ENCODE results near the gene MTCL1. TPM values are rescaled to one million over a fixed set of nuclear protein-coding genes. Genes with fewer than 3 reads are reported as not detected.
A peak's percentile ranks its signal among the peaks of the same experiment; 100 is the strongest.

The MTCL1 gene
- total and polyA plus RNA-seq, 5 experiments from 2014 or later: 0.13 to 0.41 TPM; not detected in 3

- peaks cover 0 to 3% (median 0%) of the 10 kb centered on the region in 3 donors for H3K36me3 Mint-ChIP-seq
- DNase-seq (peak in 4 of 10 donors; percentile 10 to 34 (median 25)), ATAC-seq (no peak)
- POLR2A ChIA-PET: no interaction called here
- peaks cover 0 to 4% (median 0%) of the 10 kb centered on the region in 9 donors for H3K9me3 Mint-ChIP-seq
- H3K27me3 Mint-ChIP-seq: peaks cover 26 to 57% (median 42%) of the 10 kb centered on the region in 5 donors
- peak overlapping the region in 9 of 10 donors; percentile 22 to 91 (median 71) for H3K27ac Mint-ChIP-seq
- H3K4me3 Mint-ChIP-seq: peak overlapping the region; percentile 83 to 97 (median 94)
- peaks cover 12 to 27% (median 21%) of the 10 kb centered on the region in 4 donors for H3K4me1 Mint-ChIP-seq
Measured at GRCh38 chr18:8706791-8707555, 1.6 kb downstream of the MTCL1 start.

GRCh38 chr18:8707556-8708300 is 2.4 kb downstream of the MTCL1 start:
- peak overlapping the region in 9 of 10 donors; percentile 40 to 97 (median 94) for H3K4me3 Mint-ChIP-seq
- ATAC-seq (no peak), DNase-seq (no peak)
- POLR2A ChIA-PET: no interaction called here
- no peak overlapping the region for H3K27ac Mint-ChIP-seq
- H3K9me3 Mint-ChIP-seq: peaks cover 0 to 4% (median 0%) of the 10 kb centered on the region in 9 donors
- peaks cover 0 to 3% (median 0%) of the 10 kb centered on the region in 3 donors for H3K36me3 Mint-ChIP-seq
- H3K4me1 Mint-ChIP-seq: peaks cover 12 to 27% (median 21%) of the 10 kb centered on the region in 4 donors
- peaks cover 21 to 50% (median 39%) of the 10 kb centered on the region in 5 donors for H3K27me3 Mint-ChIP-seq

DNA sequence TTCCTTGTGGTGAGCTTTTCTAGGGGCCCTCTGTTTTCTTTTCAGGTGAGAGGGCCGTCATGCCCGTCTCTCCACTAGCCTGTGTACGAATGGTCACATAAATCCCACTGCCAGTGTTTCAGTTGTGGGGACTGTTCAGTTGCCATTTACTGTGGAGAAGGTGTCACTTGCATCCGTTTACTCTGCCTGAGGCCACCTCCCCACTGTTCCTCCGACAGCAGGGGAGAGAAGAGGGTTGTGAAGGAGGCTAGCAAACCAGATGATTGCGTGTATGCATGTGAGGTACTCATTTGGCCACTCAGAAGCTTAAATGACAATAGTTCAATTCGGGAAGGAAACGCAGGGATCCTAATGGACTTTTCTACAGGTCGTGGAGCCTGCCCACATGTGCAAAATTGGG is 3.3 kb downstream of the MTCL1 start:
- Mint-ChIP-seq H3K4me3 (no peak overlapping the region), H3K4me1 (peaks cover 12 to 20% (median 18%) of the 10 kb centered on the region in 4 donors), H3K27ac (no peak overlapping the region), H3K36me3 (peaks cover 0 to 3% (median 0%) of the 10 kb centered on the region in 3 donors), H3K27me3 (peaks cover 18 to 40% (median 32%) of the 10 kb centered on the region in 5 donors), H3K9me3 (peaks cover 0 to 4% (median 0%) of the 10 kb centered on the region in 9 donors)
- no peak for DNase-seq
- ATAC-seq: no peak
- POLR2A ChIA-PET: no interaction called here

- Mint-ChIP-seq H3K9me3 (peaks cover 0 to 4% (median 0%) of the 10 kb centered on the region in 9 donors), H3K36me3 (peaks cover 0 to 3% (median 0%) of the 10 kb centered on the region in 3 donors), H3K4me1 (peaks cover 7 to 13% (median 11%) of the 10 kb centered on the region in 4 donors), H3K27ac (no peak overlapping the region), H3K27me3 (peaks cover 14 to 33% (median 30%) of the 10 kb centered on the region in 5 donors), H3K4me3 (no peak overlapping the region)
- POLR2A ChIA-PET: no interaction called here
- DNase-seq (no peak), ATAC-seq (no peak)
Measured at GRCh38 chr18:8709248-8710059, 4.1 kb downstream of the MTCL1 start.

DNA sequence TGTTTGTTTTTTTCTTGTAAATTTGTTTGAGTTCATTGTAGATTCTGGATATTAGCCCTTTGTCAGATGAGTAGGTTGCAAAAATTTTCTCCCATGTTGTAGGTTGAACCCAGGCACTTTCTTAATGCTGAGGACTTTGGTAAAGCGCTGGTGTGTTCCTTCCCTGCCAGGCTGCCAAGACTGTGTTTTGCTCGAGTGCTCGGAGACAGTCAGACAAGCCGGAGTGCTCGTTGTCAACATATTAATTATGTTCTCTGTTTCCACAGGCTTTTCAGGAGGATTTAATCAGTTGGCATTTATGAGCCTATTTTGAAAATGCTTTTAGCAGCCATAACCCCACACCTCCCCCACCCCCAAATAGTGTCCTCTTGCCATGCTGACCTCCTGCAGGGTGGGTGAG is 6.4 kb downstream of the MTCL1 start:
- DNase-seq (no peak), ATAC-seq (no peak)
- Mint-ChIP-seq H3K27me3 (peaks cover 14 to 37% (median 28%) of the 10 kb centered on the region in 5 donors), H3K4me3 (no peak overlapping the region), H3K27ac (no peak overlapping the region), H3K36me3 (peaks cover 0 to 3% (median 0%) of the 10 kb centered on the region in 3 donors), H3K9me3 (peaks cover 0 to 4% (median 0%) of the 10 kb centered on the region in 9 donors), H3K4me1 (peaks cover 3 to 10% (median 5%) of the 10 kb centered on the region in 4 donors)
- POLR2A ChIA-PET: no interaction called here

GRCh38 chr18:8713691-8714090 is 8.3 kb downstream of the MTCL1 start:
- peaks cover 0 to 4% (median 0%) of the 10 kb centered on the region in 9 donors for H3K9me3 Mint-ChIP-seq
- DNase-seq (no peak), ATAC-seq (no peak)
- peaks cover 7 to 32% (median 16%) of the 10 kb centered on the region in 5 donors for H3K27me3 Mint-ChIP-seq
- no peaks in the 10 kb centered on the region for H3K4me1 Mint-ChIP-seq
- H3K4me3 Mint-ChIP-seq: no peak overlapping the region
- POLR2A ChIA-PET: no interaction called here
- no peak overlapping the region for H3K27ac Mint-ChIP-seq
- H3K36me3 Mint-ChIP-seq: no peaks in the 10 kb centered on the region

DNA sequence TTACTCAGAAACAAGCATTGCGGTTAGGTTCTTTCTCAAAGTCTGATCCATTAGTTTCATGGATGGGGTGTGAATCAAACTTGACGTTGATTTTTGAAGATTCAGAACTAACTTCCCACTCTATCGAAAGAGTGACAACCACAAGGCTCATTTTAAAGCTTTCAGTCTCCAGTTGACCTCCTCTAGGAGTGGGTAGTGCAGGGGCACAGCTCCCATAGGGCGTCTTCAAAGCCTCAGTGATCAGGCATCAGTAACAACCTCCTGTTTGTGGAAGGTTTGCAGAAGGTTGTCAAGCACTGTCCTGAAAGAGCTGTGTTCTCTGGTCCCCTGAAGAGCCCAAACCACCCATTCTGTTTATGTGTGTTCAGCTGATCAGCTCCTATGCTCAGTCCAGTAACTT is 10.2 kb downstream of the MTCL1 start:
- Mint-ChIP-seq H3K9me3 (peaks cover 0 to 4% (median 0%) of the 10 kb centered on the region in 9 donors), H3K27me3 (peaks cover 6 to 25% (median 8%) of the 10 kb centered on the region in 5 donors), H3K4me3 (no peak overlapping the region), H3K4me1 (no peaks in the 10 kb centered on the region), H3K27ac (no peak overlapping the region), H3K36me3 (no peaks in the 10 kb centered on the region)
- POLR2A ChIA-PET: no interaction called here
- ATAC-seq (no peak), DNase-seq (no peak)

- Mint-ChIP-seq H3K9me3 (no peaks in the 10 kb centered on the region), H3K4me1 (no peaks in the 10 kb centered on the region), H3K4me3 (no peak overlapping the region), H3K27me3 (peaks cover 6 to 25% (median 11%) of the 10 kb centered on the region in 5 donors), H3K36me3 (no peaks in the 10 kb centered on the region), H3K27ac (no peak overlapping the region)
- DNase-seq (no peak), ATAC-seq (no peak)
- POLR2A ChIA-PET: no interaction called here
Measured at GRCh38 chr18:8717011-8717770, 11.8 kb downstream of the MTCL1 start.

GRCh38 chr18:8718401-8718913 is 13.1 kb downstream of the MTCL1 start:
- no peaks in the 10 kb centered on the region for H3K4me1 Mint-ChIP-seq
- ATAC-seq (no peak), DNase-seq (no peak)
- H3K9me3 Mint-ChIP-seq: no peaks in the 10 kb centered on the region
- no peak overlapping the region for H3K4me3 Mint-ChIP-seq
- POLR2A ChIA-PET: no interaction called here
- H3K27me3 Mint-ChIP-seq: peaks cover 4 to 25% (median 11%) of the 10 kb centered on the region in 5 donors
- no peaks in the 10 kb centered on the region for H3K36me3 Mint-ChIP-seq
- H3K27ac Mint-ChIP-seq: no peak overlapping the region

- POLR2A ChIA-PET: no interaction called here
- DNase-seq (no peak), ATAC-seq (no peak)
- Mint-ChIP-seq H3K4me3 (no peak overlapping the region), H3K9me3 (no peaks in the 10 kb centered on the region), H3K36me3 (no peaks in the 10 kb centered on the region), H3K27me3 (peaks cover 4 to 25% (median 10%) of the 10 kb centered on the region in 5 donors), H3K4me1 (no peaks in the 10 kb centered on the region), H3K27ac (no peak overlapping the region)
Measured at GRCh38 chr18:8719192-8719591, 13.8 kb downstream of the MTCL1 start.

DNA sequence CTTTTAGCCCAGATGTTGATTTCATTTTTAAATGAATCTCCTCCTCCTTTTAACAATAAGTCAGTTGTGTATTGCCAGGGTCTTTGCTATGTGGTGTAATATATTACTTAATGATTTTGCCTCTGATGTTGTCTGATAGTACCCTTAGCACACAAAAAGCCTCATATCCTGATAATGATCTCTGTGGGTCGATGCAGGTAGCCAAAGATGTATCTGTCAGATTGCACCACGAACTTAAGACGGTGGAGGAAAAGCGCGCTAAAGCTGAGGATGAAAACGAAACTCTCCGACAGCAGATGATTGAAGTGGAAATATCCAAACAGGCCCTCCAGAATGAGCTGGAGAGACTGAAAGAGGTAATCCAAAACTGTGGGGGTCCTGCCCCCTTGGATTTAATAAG is 14.8 kb downstream of the MTCL1 start:
- POLR2A ChIA-PET: no interaction called here
- Mint-ChIP-seq H3K9me3 (no peaks in the 10 kb centered on the region), H3K27me3 (peaks cover 4 to 25% (median 7%) of the 10 kb centered on the region in 5 donors), H3K4me1 (no peaks in the 10 kb centered on the region), H3K36me3 (no peaks in the 10 kb centered on the region), H3K4me3 (no peak overlapping the region), H3K27ac (no peak overlapping the region)
- DNase-seq (no peak), ATAC-seq (no peak)
